ENCODE results near the gene TNFSF9.

- TF ChIP-seq CTCF (IDR thresholded peaks at IDR 0.05) = no peak
- TF ChIP-seq POLR2AphosphoS5 (IDR thresholded peaks at IDR 0.05) = no peak
These were observed 38.0 kb downstream of the TNFSF9 start for GRCh38 chr19:6568816-6569215.

Data from upper lobe of left lung (tissue), 4 donors.